Measurements from ENCODE around the gene TINAGL1. TPM values are rescaled to one million over a fixed set of nuclear protein-coding genes. Genes with fewer than 3 reads are reported as not detected.

The TINAGL1 gene
- total and polyA plus RNA-seq, 4 donors = 5.3 to 41.2 (median 13.2) TPM

- no peak overlapping the region for H3K4me3 ChIP-seq (ENCODE audit: low read depth, low read length)
- H3K27me3 ChIP-seq (ENCODE audit: control insufficient read depth, insufficient read depth, low read length) = peaks cover 29% of the 10 kb centered on the region
- DNase-seq (ENCODE audit: low read depth in 4 of 6, low spot score in 6 of 6) = no peak
- H3K9me3 ChIP-seq (ENCODE audit: control insufficient read depth, insufficient read depth, low read length) = no peaks in the 10 kb centered on the region
- no peaks in the 10 kb centered on the region for H3K36me3 ChIP-seq (ENCODE audit: control insufficient read depth, insufficient read depth, low read length)
- H3K27ac ChIP-seq (ENCODE audit: low read depth, low read length) = no peak overlapping the region
- WGBS (ENCODE audit: insufficient coverage) = 79% methylated on average over 4 of the region's 10 CpGs
- H3K4me1 ChIP-seq (ENCODE audit: control insufficient read depth, insufficient read depth, low read length) = peaks cover 27% of the 10 kb centered on the region
These were observed 1.5 kb upstream of the TINAGL1 start for GRCh38 chr1:31574749-31575368.

- Histone ChIP-seq H3K9me3 (ENCODE audit: control insufficient read depth, insufficient read depth, low read length) (no peaks in the 10 kb centered on the region), H3K4me1 (ENCODE audit: control insufficient read depth, insufficient read depth, low read length) (peaks cover 34% of the 10 kb centered on the region), H3K4me3 (ENCODE audit: low read depth, low read length) (no peak overlapping the region), H3K27me3 (ENCODE audit: control insufficient read depth, insufficient read depth, low read length) (peaks cover 29% of the 10 kb centered on the region), H3K27ac (ENCODE audit: low read depth, low read length) (no peak overlapping the region), H3K36me3 (ENCODE audit: control insufficient read depth, insufficient read depth, low read length) (no peaks in the 10 kb centered on the region)
- no peak for DNase-seq (ENCODE audit: low read depth in 4 of 6, low spot score in 6 of 6)
- WGBS (ENCODE audit: insufficient coverage) = 56% methylated on average over 6 of the region's 11 CpGs
These were observed 760 bp upstream of the TINAGL1 start for GRCh38 chr1:31575369-31576140.

GRCh38 chr1:31576743-31577455, 584 bp downstream of the TINAGL1 start:
- peaks cover 34% of the 10 kb centered on the region for H3K4me1 ChIP-seq (ENCODE audit: control insufficient read depth, insufficient read depth, low read length)
- 84% methylated on average over 27 of the region's 27 CpGs for WGBS (ENCODE audit: insufficient coverage)
- H3K9me3 ChIP-seq (ENCODE audit: control insufficient read depth, insufficient read depth, low read length) = no peaks in the 10 kb centered on the region
- H3K27ac ChIP-seq (ENCODE audit: low read depth, low read length) = no peak overlapping the region
- no peaks in the 10 kb centered on the region for H3K36me3 ChIP-seq (ENCODE audit: control insufficient read depth, insufficient read depth, low read length)
- peaks cover 29% of the 10 kb centered on the region for H3K27me3 ChIP-seq (ENCODE audit: control insufficient read depth, insufficient read depth, low read length)
- H3K4me3 ChIP-seq (ENCODE audit: low read depth, low read length) = peak overlapping the region; percentile 27
- DNase-seq (ENCODE audit: low read depth in 4 of 6, low spot score in 6 of 6) = no peak

GRCh38 chr1:31577515-31578192, 1.3 kb downstream of the TINAGL1 start:
- peak in 1 of 6 donors; percentile 39 for DNase-seq (ENCODE audit: low read depth in 4 of 6, low spot score in 6 of 6)
- 66% methylated on average over 3 of the region's 6 CpGs for WGBS (ENCODE audit: insufficient coverage)
- peaks cover 34% of the 10 kb centered on the region for H3K4me1 ChIP-seq (ENCODE audit: control insufficient read depth, insufficient read depth, low read length)
- H3K4me3 ChIP-seq (ENCODE audit: low read depth, low read length) = no peak overlapping the region
- no peaks in the 10 kb centered on the region for H3K36me3 ChIP-seq (ENCODE audit: control insufficient read depth, insufficient read depth, low read length)
- H3K9me3 ChIP-seq (ENCODE audit: control insufficient read depth, insufficient read depth, low read length) = no peaks in the 10 kb centered on the region
- H3K27ac ChIP-seq (ENCODE audit: low read depth, low read length) = no peak overlapping the region
- H3K27me3 ChIP-seq (ENCODE audit: control insufficient read depth, insufficient read depth, low read length) = peaks cover 29% of the 10 kb centered on the region

GRCh38 chr1:31579374-31579773, 3.1 kb downstream of the TINAGL1 start:
- peak overlapping the region; percentile 34 for H3K27ac ChIP-seq (ENCODE audit: low read depth, low read length)
- H3K27me3 ChIP-seq (ENCODE audit: control insufficient read depth, insufficient read depth, low read length) = peaks cover 29% of the 10 kb centered on the region
- 100% methylated on average over 1 of the region's 5 CpGs for WGBS (ENCODE audit: insufficient coverage)
- H3K4me3 ChIP-seq (ENCODE audit: low read depth, low read length) = no peak overlapping the region
- H3K4me1 ChIP-seq (ENCODE audit: control insufficient read depth, insufficient read depth, low read length) = peaks cover 44% of the 10 kb centered on the region
- DNase-seq (ENCODE audit: low read depth in 4 of 6, low spot score in 6 of 6) = peak in 1 of 6 donors; percentile 25
- H3K9me3 ChIP-seq (ENCODE audit: control insufficient read depth, insufficient read depth, low read length) = no peaks in the 10 kb centered on the region
- H3K36me3 ChIP-seq (ENCODE audit: control insufficient read depth, insufficient read depth, low read length) = no peaks in the 10 kb centered on the region

- H3K4me3 ChIP-seq (ENCODE audit: low read depth, low read length) = no peak overlapping the region
- 47% methylated on average over 3 of the region's 5 CpGs for WGBS (ENCODE audit: insufficient coverage)
These were observed 4.2 kb downstream of the TINAGL1 start for GRCh38 chr1:31580513-31580870.

GRCh38 chr1:31580891-31581603, 4.7 kb downstream of the TINAGL1 start:
- Histone ChIP-seq H3K9me3 (ENCODE audit: control insufficient read depth, insufficient read depth, low read length) (no peaks in the 10 kb centered on the region), H3K27ac (ENCODE audit: low read depth, low read length) (peak overlapping the region; percentile 37), H3K4me3 (ENCODE audit: low read depth, low read length) (no peak overlapping the region), H3K4me1 (ENCODE audit: control insufficient read depth, insufficient read depth, low read length) (peaks cover 38% of the 10 kb centered on the region), H3K36me3 (ENCODE audit: control insufficient read depth, insufficient read depth, low read length) (no peaks in the 10 kb centered on the region), H3K27me3 (ENCODE audit: control insufficient read depth, insufficient read depth, low read length) (peaks cover 34% of the 10 kb centered on the region)
- WGBS (ENCODE audit: insufficient coverage) = 84% methylated on average over 15 of the region's 15 CpGs
- no peak for DNase-seq (ENCODE audit: low read depth in 4 of 6, low spot score in 6 of 6)

More at GRCh38 chr1:31580513-31580870, 4.2 kb downstream of the TINAGL1 start:
- Histone ChIP-seq H3K27ac (ENCODE audit: low read depth, low read length) (peak overlapping the region; percentile 37), H3K4me1 (ENCODE audit: control insufficient read depth, insufficient read depth, low read length) (peaks cover 43% of the 10 kb centered on the region), H3K9me3 (ENCODE audit: control insufficient read depth, insufficient read depth, low read length) (no peaks in the 10 kb centered on the region), H3K36me3 (ENCODE audit: control insufficient read depth, insufficient read depth, low read length) (no peaks in the 10 kb centered on the region), H3K27me3 (ENCODE audit: control insufficient read depth, insufficient read depth, low read length) (peaks cover 35% of the 10 kb centered on the region)
- no peak for DNase-seq (ENCODE audit: low read depth in 4 of 6, low spot score in 6 of 6)

- Histone ChIP-seq H3K36me3 (ENCODE audit: control insufficient read depth, insufficient read depth, low read length) (no peaks in the 10 kb centered on the region), H3K9me3 (ENCODE audit: control insufficient read depth, insufficient read depth, low read length) (no peaks in the 10 kb centered on the region), H3K27ac (ENCODE audit: low read depth, low read length) (no peak overlapping the region), H3K27me3 (ENCODE audit: control insufficient read depth, insufficient read depth, low read length) (peaks cover 33% of the 10 kb centered on the region), H3K4me3 (ENCODE audit: low read depth, low read length) (no peak overlapping the region), H3K4me1 (ENCODE audit: control insufficient read depth, insufficient read depth, low read length) (peaks cover 40% of the 10 kb centered on the region)
- WGBS (ENCODE audit: insufficient coverage) = 74% methylated on average over 8 of the region's 12 CpGs
- DNase-seq (ENCODE audit: low read depth in 4 of 6, low spot score in 6 of 6) = no peak
These were observed 5.8 kb downstream of the TINAGL1 start for GRCh38 chr1:31581821-31582810.

Measured in spinal cord (tissue), 10 donors.